GM12878 (cell line): Measurements from ENCODE around the gene ORAI1. TPM values are rescaled to one million over a fixed set of nuclear protein-coding genes. Genes with fewer than 3 reads are reported as not detected.

Source experiments
- ATAC-seq: fragments of 200-7000 bp; cut with Tn5 transposase; 3 replicates; pipeline ENCODE4 v1.9.1; 2020; ENCODE audit warnings: mild to moderate bottlenecking, moderate library complexity
- BruUV-seq: library from RNA; stranded (reverse); fragments of 400-500 nt; replicated peaks from 2 replicates; lab custom pipeline; 2021; lab: Mats Ljungman, UMichigan
- CTCF ChIA-PET: fragments of 300-600 bp; sonication (Branson Sonifier 250); formaldehyde crosslinking; extraction: SDS; loops from one replicate; lab custom pipeline; 2021; ENCODE audit warnings: inconsistent platforms; lab: Yijun Ruan, JAX
- POLR2A ChIA-PET: fragments of 350-600 bp; formaldehyde crosslinking; extraction: SDS; loops from one replicate; lab custom pipeline; 2021; ENCODE audit warnings: inconsistent platforms; lab: Charles Lee
- RAD21 ChIA-PET: fragments of 300-600 bp; sonication (Branson Sonifier 250); formaldehyde crosslinking; loops from one replicate; lab custom pipeline; 2023; ENCODE audit warnings: antibody characterized with exemption; ENCODE audit not compliant: unreplicated experiment; lab: Charles Lee
- SMC1A ChIA-PET: fragments of 300-600 bp; sonication (Branson Sonifier 250); formaldehyde crosslinking; loops from one replicate; lab custom pipeline; 2023; ENCODE audit not compliant: unreplicated experiment, uncharacterized antibody; lab: Charles Lee
- DNase-seq: peaks from one replicate; pipeline ENCODE4 v3.0.0-alpha.2; 2011; ENCODE audit warnings: low read depth, low spot score
- FAIRE-seq: peaks from 3 replicates; lab custom pipeline; 2011; peaks lifted over from hg19 to GRCh38; lab: Jason Lieb, UNC
- H2AFZ ChIP-seq: 2 replicates; pipeline ENCODE4 v1.6.0; 2011; ENCODE audit warnings: low read depth, low read length, control low read depth; ENCODE audit not compliant: control insufficient read depth
- H3K27ac ChIP-seq: 2 replicates; pipeline ENCODE4 v1.5.1; 2011; ENCODE audit warnings: control low read depth; ENCODE audit not compliant: control insufficient read depth, insufficient read depth
- H3K27me3 ChIP-seq, 2 experiments: replicated peaks in 1 of 2; 2 replicates each; pipeline versions ENCODE4 v1.6.0 to v1.6.1; 2011; ENCODE audit warnings: low read length in 1 of 2; ENCODE audit not compliant: control insufficient read depth in 2 of 2, insufficient read depth in 2 of 2
- H3K36me3 ChIP-seq, 2 experiments: 2 replicates each; pipeline ENCODE4 v1.5.1; 2011; ENCODE audit warnings: low read length in 1 of 2; ENCODE audit not compliant: control insufficient read depth in 2 of 2, insufficient read depth in 2 of 2
- H3K4me1 ChIP-seq: 2 replicates; pipeline ENCODE4 v1.6.1; 2011; ENCODE audit warnings: mild to moderate bottlenecking, low read length, moderate library complexity, mixed read lengths; ENCODE audit not compliant: control insufficient read depth, insufficient read depth
- H3K4me2 ChIP-seq: 2 replicates; pipeline ENCODE4 v1.6.0; 2011; ENCODE audit warnings: control low read depth; ENCODE audit not compliant: control insufficient read depth, insufficient read depth
- H3K4me3 ChIP-seq: fragments of 200-600 bp; sonication (generic); 2 replicates; pipeline ENCODE4 v1.5.1; 2016
- H3K79me2 ChIP-seq: 2 replicates; pipeline ENCODE4 v1.6.0; 2011; ENCODE audit warnings: low read length; ENCODE audit not compliant: control insufficient read depth, insufficient read depth
- H3K9ac ChIP-seq: 2 replicates; pipeline ENCODE4 v1.8.0; 2011; ENCODE audit warnings: low read length, control low read depth, mixed read lengths; ENCODE audit not compliant: control insufficient read depth, insufficient read depth
- H3K9me3 ChIP-seq: replicated peaks from 3 replicates; pipeline ENCODE4 v1.5.1; 2011; ENCODE audit warnings: mild to moderate bottlenecking, low read length; ENCODE audit not compliant: control insufficient read depth, insufficient read depth
- H4K20me1 ChIP-seq: 2 replicates; pipeline ENCODE4 v1.6.0; 2011; ENCODE audit not compliant: control insufficient read depth, insufficient read depth
- BRCA1 ChIP-seq: IDR thresholded peaks from 2 replicates; pipeline ENCODE4 v1.6.1; 2011; ENCODE audit warnings: low read depth, low read length, improper control_type of control experiment
- CTCF ChIP-seq, 3 experiments: IDR thresholded peaks in 2 of 3; conservative IDR thresholded peaks in 1 of 3; 2 replicates each; pipeline ENCODE4 v1.5.1; 2011; ENCODE audit warnings: low read depth in 3 of 3, low read length in 3 of 3, mild to moderate bottlenecking in 3 of 3, control low read depth in 2 of 3, moderate library complexity in 2 of 3, inconsistent platforms in 1 of 3, mixed read lengths in 1 of 3; ENCODE audit not compliant: control insufficient read depth in 2 of 3, insufficient read depth in 1 of 3; ENCODE audit errors: extremely low read depth in 1 of 3
- MXI1 ChIP-seq: fragments of 150-350 bp; IDR thresholded peaks from 2 replicates; pipeline ENCODE4 v1.6.1; 2011; ENCODE audit warnings: low read depth, mild to moderate bottlenecking, inconsistent platforms, low read length, improper control_type of control experiment
- POLR2AphosphoS2 ChIP-seq: IDR thresholded peaks from 2 replicates; pipeline ENCODE4 v1.6.1; 2011; ENCODE audit warnings: low read depth, mild to moderate bottlenecking, low read length, improper control_type of control experiment, moderate library complexity
- POLR2AphosphoS5 ChIP-seq: IDR thresholded peaks from 2 replicates; pipeline ENCODE4 v1.6.1; 2011; ENCODE audit warnings: mild to moderate bottlenecking, low read length, inconsistent platforms
- STAT3 ChIP-seq: IDR thresholded peaks from 2 replicates; pipeline ENCODE4 v1.6.1; 2011; ENCODE audit warnings: low read depth, low read length, improper control_type of control experiment
- USF1 ChIP-seq: IDR thresholded peaks from 2 replicates; pipeline ENCODE4 v1.6.1; 2011; ENCODE audit warnings: borderline replicate concordance, low read depth, mild to moderate bottlenecking, moderate library complexity, mixed read lengths, low read length; ENCODE audit not compliant: insufficient read depth; ENCODE audit errors: extremely low read length
- ZBTB33 ChIP-seq: fragments of 450-650 bp; IDR thresholded peaks from 2 replicates; pipeline ENCODE4 v1.6.1; 2017; ENCODE audit warnings: mild to moderate bottlenecking
- WGBS: methylation state at CpG from one replicate; pipeline ENCODE4 v1.1.6; 2016; ENCODE audit warnings: low lambda C conversion rate; ENCODE audit not compliant: insufficient replicate concordance, insufficient coverage; ENCODE audit errors: missing lambda C conversion rate; 5-methylcytosine and 5-hydroxymethylcytosine counted together
- in situ Hi-C: fragments of 300-500 bp; cut with MboI; formaldehyde crosslinking; loops from 9 replicates; pipeline ENCODE4 v1.14.3; 2018; ENCODE audit warnings: mixed read lengths
- intact Hi-C: fragments of 100-400 bp; cut with micrococcal nuclease; formaldehyde crosslinking; loops from one replicate; pipeline ENCODE4 v1.14.2; 2022; ENCODE audit not compliant: unreplicated experiment
- polyA plus RNA-seq, 11 experiments: library from polyadenylated mRNA; depleted of rRNA in 4 of 11; unstranded in 6 of 11; stranded (reverse) in 5 of 11; fragments of >200 nt; fragmentation: Nextera tagmentation in 4 of 11; fragmentation: Illumina TruSeq in 1 of 11; extraction: Ambion mirVana in 4 of 11; extraction: Trizol in 1 of 11; gene quantifications; 1 replicate in 1 of 11; 2 replicates in 10 of 11; pipeline versions ENCODE4 v1.2.1 to v1.2.3, GENCODE V29; 2011 to 2016; ENCODE audit warnings: inconsistent platforms in 2 of 11, missing spikeins in 2 of 11, low read depth in 1 of 11
- small RNA-seq: library from RNA; depleted of rRNA; stranded (forward); fragments of <200 nt; gene quantifications from one replicate; pipeline ENCODE3, GENCODE V24; 2014
- total RNA-seq, 4 experiments: library from RNA; depleted of rRNA in 3 of 4; stranded (reverse); fragments of >200 nt in 3 of 4; fragmentation: Illumina TruSeq in 1 of 4; extraction: Trizol in 1 of 4; gene quantifications; 2 replicates each; pipeline versions ENCODE4 v1.2.1 to v1.2.3, GENCODE V29; 2013 to 2021

ORAI1 gene
- total and polyA plus RNA-seq, 10 of the 15 experiments (the other 5 are each of a cell fraction or from before 2014, with no cell fraction given), result 5.5 to 33.1 (median 11.8) TPM

- H3K36me3 ChIP-seq, result no peaks in the 10 kb centered on the region
- intact Hi-C loops (loop anchor here (5.0 kb wide), 1 partner anchor 198 kb away; the partner anchor contains the start of gene PSMD9), in situ Hi-C loops (no loop called here)
- no peaks in the 10 kb centered on the region; the same call in 1 of the 2 replicates for H3K4me1 ChIP-seq
- H2AFZ ChIP-seq, result no peak overlapping the region
- no peak overlapping the region for H3K4me3 ChIP-seq
- no peak overlapping the region for H3K4me2 ChIP-seq
- FAIRE-seq (no peak), DNase-seq (no peak), ATAC-seq (no peak)
- ChIA-PET CTCF (interaction anchor here (2.2 to 6.7 kb wide), 2 partner anchors 83 to 105 kb away, joined by 4 to 44 read pairs; partner anchors contain the start of gene RHOF), POLR2A (interaction anchor here (0.6 kb wide), 2 partner anchors 9 to 121 kb away, joined by 3 to 5 read pairs; no protein-coding TSS in a partner anchor), RAD21 (interaction anchor here (1.3 to 1.5 kb wide), 2 partner anchors 103 to 105 kb away, joined by 3 to 6 read pairs; partner anchors contain the start of gene RHOF), SMC1A (interaction anchor here (2.3 kb wide), 1 partner anchor 105 kb away, joined by 9 read pairs; the partner anchor contains the start of gene RHOF)
- no peak overlapping the region for H3K27ac ChIP-seq
- TF ChIP-seq BRCA1 (no peak), STAT3 (no peak), CTCF (IDR thresholded peaks at IDR 0.05 in 2 of 3, conservative IDR thresholded peaks at IDR 0.05 in 1 of 3; ENCODE audit: control insufficient read depth in 2 of 3, extremely low read depth in 1 of 3, insufficient read depth in 1 of 3, low read depth in 3 of 3, low read length in 3 of 3) (no peak), POLR2AphosphoS5 (no peak), ZBTB33 (no peak), USF1 (no peak), MXI1 (no peak), POLR2AphosphoS2 (no peak)
- no peaks in the 10 kb centered on the region for H3K9me3 ChIP-seq
- H4K20me1 ChIP-seq, result no peaks in the 10 kb centered on the region
- H3K79me2 ChIP-seq, result no peaks in the 10 kb centered on the region
- no TSS peak for BruUV-seq
- H3K27me3 ChIP-seq, result no peaks in the 10 kb centered on the region
- no peak overlapping the region for H3K9ac ChIP-seq
- WGBS, result 98% methylated on average over 2 of the region's 2 CpGs
These were observed 63.1 kb downstream of the ORAI1 start for GRCh38 chr12:121689430-121689829.

Small RNAs within 50 kb of the gene (small RNA-seq; reads per million reads assigned to genes)
- not detected for gene RNU6-1004P

Other genes starting within 250 kb of the ORAI1 start
- gene RNF34, start 226.4 kb upstream of the ORAI1 start, total RNA-seq (2014; rRNA removed), result 199 and 205 TPM in 2 replicates
- 93.8 and 101 TPM in 2 replicates for gene RNF34, start 226.4 kb upstream of the ORAI1 start, total RNA-seq (2014; rRNA removed; fragmentation: Illumina TruSeq; extraction: Trizol)
- 80.6 and 88.1 TPM in 2 replicates for gene RNF34, start 226.4 kb upstream of the ORAI1 start, total RNA-seq (2021)
- gene RNF34, start 226.4 kb upstream of the ORAI1 start, polyA plus RNA-seq (2011; rRNA removed), result 36.3 and 63.6 TPM in 2 replicates
- 86.2 and 108 TPM in 2 replicates for gene RNF34, start 226.4 kb upstream of the ORAI1 start, polyA plus RNA-seq (2014; fragmentation: Illumina TruSeq; extraction: Trizol)
- 100 to 1,000 TPM; 111 to 121 TPM for gene RNF34, start 226.4 kb upstream of the ORAI1 start, polyA plus RNA-seq (2014; fragmentation: Nextera tagmentation; extraction: Ambion mirVana)
- 119 and 162 TPM in 2 replicates for gene RNF34, start 226.4 kb upstream of the ORAI1 start, polyA plus RNA-seq (2014; rRNA removed)
- gene RNF34, start 226.4 kb upstream of the ORAI1 start, polyA plus RNA-seq (2016; fragmentation: Nextera tagmentation; extraction: Ambion mirVana), result 100 to 1,000 TPM; 168 to 177 TPM
- 57.9 and 62.9 TPM in 2 replicates for gene KDM2B, start 45.5 kb upstream of the ORAI1 start, total RNA-seq (2014; rRNA removed)
- gene KDM2B, start 45.5 kb upstream of the ORAI1 start, total RNA-seq (2014; rRNA removed; fragmentation: Illumina TruSeq; extraction: Trizol), result 33.0 and 34.1 TPM in 2 replicates
- gene KDM2B, start 45.5 kb upstream of the ORAI1 start, total RNA-seq (2021), result 76.3 and 87.6 TPM in 2 replicates
- gene KDM2B, start 45.5 kb upstream of the ORAI1 start, polyA plus RNA-seq (2011; rRNA removed), result 67.9 and 124 TPM in 2 replicates
- gene KDM2B, start 45.5 kb upstream of the ORAI1 start, polyA plus RNA-seq (2014; fragmentation: Illumina TruSeq; extraction: Trizol), result 31.7 and 46.7 TPM in 2 replicates
- 10 to 100 TPM; 13.6 to 14.7 TPM for gene KDM2B, start 45.5 kb upstream of the ORAI1 start, polyA plus RNA-seq (2014; fragmentation: Nextera tagmentation; extraction: Ambion mirVana)
- 72.8 and 77.4 TPM in 2 replicates for gene KDM2B, start 45.5 kb upstream of the ORAI1 start, polyA plus RNA-seq (2014; rRNA removed)
- 10 to 100 TPM; 31.8 to 34.0 TPM for gene KDM2B, start 45.5 kb upstream of the ORAI1 start, polyA plus RNA-seq (2016; fragmentation: Nextera tagmentation; extraction: Ambion mirVana)
- 0.11 and 0.17 TPM in 2 replicates for gene MORN3, start 43.1 kb downstream of the ORAI1 start, total RNA-seq (2014; rRNA removed)
- 0.13 and 0.28 TPM in 2 replicates for gene MORN3, start 43.1 kb downstream of the ORAI1 start, total RNA-seq (2014; rRNA removed; fragmentation: Illumina TruSeq; extraction: Trizol)
- 0.15 and 0.19 TPM in 2 replicates for gene MORN3, start 43.1 kb downstream of the ORAI1 start, total RNA-seq (2021)
- 0.34 and 0.37 TPM in 2 replicates for gene MORN3, start 43.1 kb downstream of the ORAI1 start, polyA plus RNA-seq (2011; rRNA removed)
- gene MORN3, start 43.1 kb downstream of the ORAI1 start, polyA plus RNA-seq (2014; fragmentation: Illumina TruSeq; extraction: Trizol), result 0.11 and 0.18 TPM in 2 replicates
- under 1 TPM; 0.24 to 0.31 TPM for gene MORN3, start 43.1 kb downstream of the ORAI1 start, polyA plus RNA-seq (2014; fragmentation: Nextera tagmentation; extraction: Ambion mirVana)
- 0.08 and 0.11 TPM in 2 replicates for gene MORN3, start 43.1 kb downstream of the ORAI1 start, polyA plus RNA-seq (2014; rRNA removed)
- gene MORN3, start 43.1 kb downstream of the ORAI1 start, polyA plus RNA-seq (2016; fragmentation: Nextera tagmentation; extraction: Ambion mirVana), result under 1 TPM; 0.14 to 0.16 TPM
- 5.8 and 6.1 TPM in 2 replicates for gene TMEM120B, start 86.2 kb downstream of the ORAI1 start, total RNA-seq (2014; rRNA removed)
- gene TMEM120B, start 86.2 kb downstream of the ORAI1 start, total RNA-seq (2014; rRNA removed; fragmentation: Illumina TruSeq; extraction: Trizol), result 3.8 and 4.0 TPM in 2 replicates
- 9.3 and 10.4 TPM in 2 replicates for gene TMEM120B, start 86.2 kb downstream of the ORAI1 start, total RNA-seq (2021)
- gene TMEM120B, start 86.2 kb downstream of the ORAI1 start, polyA plus RNA-seq (2011; rRNA removed), result 4.1 and 6.6 TPM in 2 replicates
- 3.8 and 4.2 TPM in 2 replicates for gene TMEM120B, start 86.2 kb downstream of the ORAI1 start, polyA plus RNA-seq (2014; fragmentation: Illumina TruSeq; extraction: Trizol)
- 10 to 100 TPM; 11.3 to 26.2 TPM for gene TMEM120B, start 86.2 kb downstream of the ORAI1 start, polyA plus RNA-seq (2014; fragmentation: Nextera tagmentation; extraction: Ambion mirVana)
- 11.4 and 13.7 TPM in 2 replicates for gene TMEM120B, start 86.2 kb downstream of the ORAI1 start, polyA plus RNA-seq (2014; rRNA removed)
- 10 to 100 TPM in 1 of 2 experiments, 1 to 10 TPM in 1; 8.3 to 10.1 TPM for gene TMEM120B, start 86.2 kb downstream of the ORAI1 start, polyA plus RNA-seq (2016; fragmentation: Nextera tagmentation; extraction: Ambion mirVana)
- 58.0 and 58.8 TPM in 2 replicates for gene RHOF, start 167.2 kb downstream of the ORAI1 start, total RNA-seq (2014; rRNA removed)
- gene RHOF, start 167.2 kb downstream of the ORAI1 start, total RNA-seq (2014; rRNA removed; fragmentation: Illumina TruSeq; extraction: Trizol), result 32.8 and 32.9 TPM in 2 replicates
- 72.8 and 78.7 TPM in 2 replicates for gene RHOF, start 167.2 kb downstream of the ORAI1 start, total RNA-seq (2021)
- 25.4 and 40.8 TPM in 2 replicates for gene RHOF, start 167.2 kb downstream of the ORAI1 start, polyA plus RNA-seq (2011; rRNA removed)
- gene RHOF, start 167.2 kb downstream of the ORAI1 start, polyA plus RNA-seq (2014; fragmentation: Illumina TruSeq; extraction: Trizol), result 28.5 and 36.5 TPM in 2 replicates
- gene RHOF, start 167.2 kb downstream of the ORAI1 start, polyA plus RNA-seq (2014; fragmentation: Nextera tagmentation; extraction: Ambion mirVana), result 1 to 10 TPM; 6.1 to 6.4 TPM
- 66.1 and 75.8 TPM in 2 replicates for gene RHOF, start 167.2 kb downstream of the ORAI1 start, polyA plus RNA-seq (2014; rRNA removed)
- gene RHOF, start 167.2 kb downstream of the ORAI1 start, polyA plus RNA-seq (2016; fragmentation: Nextera tagmentation; extraction: Ambion mirVana), result 10 to 100 TPM; 38.9 to 40.5 TPM
- 1.8 and 2.1 TPM in 2 replicates for gene SETD1B, start 177.5 kb downstream of the ORAI1 start, total RNA-seq (2014; rRNA removed)
- 1.3 TPM in 2 replicates for gene SETD1B, start 177.5 kb downstream of the ORAI1 start, total RNA-seq (2014; rRNA removed; fragmentation: Illumina TruSeq; extraction: Trizol)
- 15.5 and 17.3 TPM in 2 replicates for gene SETD1B, start 177.5 kb downstream of the ORAI1 start, total RNA-seq (2021)
- gene SETD1B, start 177.5 kb downstream of the ORAI1 start, polyA plus RNA-seq (2011; rRNA removed), result 0.27 and 0.50 TPM in 2 replicates
- gene SETD1B, start 177.5 kb downstream of the ORAI1 start, polyA plus RNA-seq (2014; fragmentation: Illumina TruSeq; extraction: Trizol), result 1.7 and 3.6 TPM in 2 replicates
- gene SETD1B, start 177.5 kb downstream of the ORAI1 start, polyA plus RNA-seq (2014; fragmentation: Nextera tagmentation; extraction: Ambion mirVana), result 1 to 10 TPM in 1 of 2 experiments, under 1 TPM in 1; 0.53 to 1.7 TPM
- gene SETD1B, start 177.5 kb downstream of the ORAI1 start, polyA plus RNA-seq (2014; rRNA removed), result 4.9 and 7.5 TPM in 2 replicates
- 1 to 10 TPM; 1.2 to 1.5 TPM for gene SETD1B, start 177.5 kb downstream of the ORAI1 start, polyA plus RNA-seq (2016; fragmentation: Nextera tagmentation; extraction: Ambion mirVana)
- not detected in 2 replicates for gene HPD, start 232.3 kb downstream of the ORAI1 start, total RNA-seq (2014; rRNA removed)
- not detected in 2 replicates for gene HPD, start 232.3 kb downstream of the ORAI1 start, total RNA-seq (2014; rRNA removed; fragmentation: Illumina TruSeq; extraction: Trizol)
- 0.13 and 0.28 TPM in 2 replicates for gene HPD, start 232.3 kb downstream of the ORAI1 start, total RNA-seq (2021)
- not detected in 2 replicates for gene HPD, start 232.3 kb downstream of the ORAI1 start, polyA plus RNA-seq (2011; rRNA removed)
- not detected in 2 replicates for gene HPD, start 232.3 kb downstream of the ORAI1 start, polyA plus RNA-seq (2014; fragmentation: Illumina TruSeq; extraction: Trizol)
- under 1 TPM in 1 of 2 experiments, not detected in 1; 0.04 TPM for gene HPD, start 232.3 kb downstream of the ORAI1 start, polyA plus RNA-seq (2014; fragmentation: Nextera tagmentation; extraction: Ambion mirVana)
- gene HPD, start 232.3 kb downstream of the ORAI1 start, polyA plus RNA-seq (2014; rRNA removed), result 0.15 and 0.69 TPM in 2 replicates
- gene HPD, start 232.3 kb downstream of the ORAI1 start, polyA plus RNA-seq (2016; fragmentation: Nextera tagmentation; extraction: Ambion mirVana), result not detected